GM12872 (cell line): ENCODE results near the gene PRPH.

ENCODE experiments used
- CTCF ChIP-seq: IDR thresholded peaks from 3 replicates; pipeline ENCODE4 v1.5.1; 2011; ENCODE audit warnings: low read depth, mild to moderate bottlenecking, low read length, moderate library complexity; ENCODE audit not compliant: insufficient read depth

Gene PRPH

GRCh38 chr12:49283541-49284429 is 11.2 kb upstream of the PRPH start:
- 0 out of 3 replicates have a peak, but pooled peaks have one; percentile 12 for TF ChIP-seq CTCF

- no peak for TF ChIP-seq CTCF
Measured at GRCh38 chr12:49284672-49285071, 10.3 kb upstream of the PRPH start.

- TF ChIP-seq CTCF: no peak
Measured at GRCh38 chr12:49287876-49288275, 7.1 kb upstream of the PRPH start.

GRCh38 chr12:49288412-49288853 is 6.5 kb upstream of the PRPH start:
- peak; percentile 83 for TF ChIP-seq CTCF

- TF ChIP-seq CTCF: no peak
Measured at GRCh38 chr12:49288922-49289555, 5.9 kb upstream of the PRPH start.

GRCh38 chr12:49292729-49293055 is 2.3 kb upstream of the PRPH start:
- no peak for TF ChIP-seq CTCF

GRCh38 chr12:49293056-49293956 is 1.6 kb upstream of the PRPH start:
- TF ChIP-seq CTCF: no peak
